Keratinocyte (primary cell): ENCODE measurements around the gene UTP15.

ENCODE experiments used
- EZH2 ChIP-seq: IDR thresholded peaks from one replicate; pipeline ENCODE4 v1.6.1; 2012; ENCODE audit warnings: inconsistent platforms, mild to moderate bottlenecking, low read length, moderate library complexity
- TF ChIP-seq, protein P1 (sequence below), 3 experiments: IDR thresholded peaks in 1 of 3; conservative IDR thresholded peaks in 1 of 3; optimal IDR thresholded peaks in 1 of 3; 2 replicates in 2 of 3; 3 replicates in 1 of 3; pipeline versions ENCODE3 to v1.5.1; 2011; ENCODE audit warnings: low read length in 3 of 3, mild to moderate bottlenecking in 3 of 3, moderate library complexity in 2 of 3, control low read depth in 1 of 3, inconsistent platforms in 1 of 3; ENCODE audit not compliant: insufficient read depth in 2 of 3; ENCODE audit errors: extremely low read depth in 1 of 3

DNA sequence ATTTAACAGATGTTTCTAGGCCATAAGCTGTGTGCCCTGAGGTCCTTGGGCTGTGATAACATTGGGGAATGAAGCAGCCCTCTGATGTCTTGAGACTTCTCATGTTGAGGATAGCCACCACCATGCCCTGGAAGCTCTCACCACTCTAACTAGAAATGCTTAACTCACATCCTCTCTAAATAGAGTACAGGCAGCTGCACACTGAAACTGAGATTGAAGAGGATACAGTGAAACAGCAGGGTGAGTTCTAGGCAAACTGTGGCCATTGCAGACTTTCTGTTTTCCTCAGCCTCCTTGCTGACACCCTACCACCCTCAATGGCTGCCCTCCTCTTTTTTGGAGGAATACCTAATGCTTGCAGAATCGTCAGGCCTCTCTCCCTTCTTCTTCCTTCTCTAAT, 22.4 kb downstream of the UTP15 start:
- TF ChIP-seq, protein P1, sequence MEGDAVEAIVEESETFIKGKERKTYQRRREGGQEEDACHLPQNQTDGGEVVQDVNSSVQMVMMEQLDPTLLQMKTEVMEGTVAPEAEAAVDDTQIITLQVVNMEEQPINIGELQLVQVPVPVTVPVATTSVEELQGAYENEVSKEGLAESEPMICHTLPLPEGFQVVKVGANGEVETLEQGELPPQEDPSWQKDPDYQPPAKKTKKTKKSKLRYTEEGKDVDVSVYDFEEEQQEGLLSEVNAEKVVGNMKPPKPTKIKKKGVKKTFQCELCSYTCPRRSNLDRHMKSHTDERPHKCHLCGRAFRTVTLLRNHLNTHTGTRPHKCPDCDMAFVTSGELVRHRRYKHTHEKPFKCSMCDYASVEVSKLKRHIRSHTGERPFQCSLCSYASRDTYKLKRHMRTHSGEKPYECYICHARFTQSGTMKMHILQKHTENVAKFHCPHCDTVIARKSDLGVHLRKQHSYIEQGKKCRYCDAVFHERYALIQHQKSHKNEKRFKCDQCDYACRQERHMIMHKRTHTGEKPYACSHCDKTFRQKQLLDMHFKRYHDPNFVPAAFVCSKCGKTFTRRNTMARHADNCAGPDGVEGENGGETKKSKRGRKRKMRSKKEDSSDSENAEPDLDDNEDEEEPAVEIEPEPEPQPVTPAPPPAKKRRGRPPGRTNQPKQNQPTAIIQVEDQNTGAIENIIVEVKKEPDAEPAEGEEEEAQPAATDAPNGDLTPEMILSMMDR (optimal IDR thresholded peaks at IDR 0.05 in 1 of 3, IDR thresholded peaks at IDR 0.05 in 1 of 3, conservative IDR thresholded peaks at IDR 0.05 in 1 of 3; ENCODE audit: extremely low read depth in 1 of 3, insufficient read depth in 2 of 3, low read length in 3 of 3) = no peak
- TF ChIP-seq EZH2 = no peak
